IPS-18c (cell line): ENCODE measurements around the gene CNGA3.

ENCODE experiments used
- H3K4me3 ChIP-seq: 2 replicates; pipeline ENCODE4 v1.7.0; 2013; ENCODE audit warnings: low read depth, mild to moderate bottlenecking, low read length, moderate library complexity; ENCODE audit not compliant: insufficient read depth
- H3K9me3 ChIP-seq: one replicate; pipeline ENCODE4 v1.6.1; 2013; ENCODE audit warnings: mild to moderate bottlenecking, low read length, moderate library complexity; ENCODE audit not compliant: control insufficient read depth, insufficient read depth

Gene CNGA3

GRCh38 chr2:98359986-98360385 is 13.7 kb downstream of the CNGA3 start:
- no peak overlapping the region for H3K4me3 ChIP-seq

GRCh38 chr2:98367721-98368120 is 21.5 kb downstream of the CNGA3 start:
- Histone ChIP-seq H3K4me3 (no peak overlapping the region), H3K9me3 (peaks cover 4% of the 10 kb centered on the region)

More at GRCh38 chr2:98359986-98360385, 13.7 kb downstream of the CNGA3 start:
- H3K9me3 ChIP-seq = no peaks in the 10 kb centered on the region

- Histone ChIP-seq H3K4me3 (no peak overlapping the region), H3K9me3 (peaks cover 4% of the 10 kb centered on the region)
These were observed 23.5 kb downstream of the CNGA3 start for GRCh38 chr2:98369710-98370239.

GRCh38 chr2:98372121-98372520 is 25.9 kb downstream of the CNGA3 start:
- Histone ChIP-seq H3K9me3 (peaks cover 4% of the 10 kb centered on the region), H3K4me3 (no peak overlapping the region)

GRCh38 chr2:98372579-98372978 is 26.3 kb downstream of the CNGA3 start:
- Histone ChIP-seq H3K4me3 (no peak overlapping the region), H3K9me3 (peaks cover 2% of the 10 kb centered on the region)

- Histone ChIP-seq H3K9me3 (no peaks in the 10 kb centered on the region), H3K4me3 (no peak overlapping the region)
These were observed 28.0 kb downstream of the CNGA3 start for GRCh38 chr2:98374286-98374685.

- Histone ChIP-seq H3K4me3 (no peak overlapping the region), H3K9me3 (no peaks in the 10 kb centered on the region)
These were observed 28.8 kb downstream of the CNGA3 start for GRCh38 chr2:98374958-98375570.

GRCh38 chr2:98376301-98376910 is 30.1 kb downstream of the CNGA3 start:
- Histone ChIP-seq H3K4me3 (no peak overlapping the region), H3K9me3 (peaks cover 2% of the 10 kb centered on the region)

- peaks cover 2% of the 10 kb centered on the region for H3K9me3 ChIP-seq
These were observed 30.7 kb downstream of the CNGA3 start for GRCh38 chr2:98376996-98377395.

GRCh38 chr2:98377544-98377943 is 31.3 kb downstream of the CNGA3 start:
- Histone ChIP-seq H3K4me3 (no peak overlapping the region), H3K9me3 (peaks cover 2% of the 10 kb centered on the region)

More at GRCh38 chr2:98376996-98377395, 30.7 kb downstream of the CNGA3 start:
- H3K4me3 ChIP-seq = no peak overlapping the region

- H3K4me3 ChIP-seq = no peak overlapping the region
- peaks cover 2% of the 10 kb centered on the region for H3K9me3 ChIP-seq
These were observed 31.9 kb downstream of the CNGA3 start for GRCh38 chr2:98378196-98378595.

- Histone ChIP-seq H3K4me3 (no peak overlapping the region), H3K9me3 (peaks cover 2% of the 10 kb centered on the region)
These were observed 32.6 kb downstream of the CNGA3 start for GRCh38 chr2:98378901-98379300.

- Histone ChIP-seq H3K9me3 (peaks cover 2% of the 10 kb centered on the region), H3K4me3 (no peak overlapping the region)
These were observed 33.3 kb downstream of the CNGA3 start for GRCh38 chr2:98379311-98380202.

GRCh38 chr2:98380203-98380535 is 33.9 kb downstream of the CNGA3 start:
- no peak overlapping the region for H3K4me3 ChIP-seq
- H3K9me3 ChIP-seq = peaks cover 2% of the 10 kb centered on the region

GRCh38 chr2:98381494-98381893 is 35.2 kb downstream of the CNGA3 start:
- H3K4me3 ChIP-seq = no peak overlapping the region
- peaks cover 2% of the 10 kb centered on the region for H3K9me3 ChIP-seq

- H3K9me3 ChIP-seq = peaks cover 2% of the 10 kb centered on the region
- H3K4me3 ChIP-seq = no peak overlapping the region
These were observed 35.8 kb downstream of the CNGA3 start for GRCh38 chr2:98382086-98382485.

GRCh38 chr2:98382739-98383138 is 36.5 kb downstream of the CNGA3 start:
- Histone ChIP-seq H3K9me3 (peaks cover 2% of the 10 kb centered on the region), H3K4me3 (no peak overlapping the region)

GRCh38 chr2:98383166-98383565 is 36.9 kb downstream of the CNGA3 start:
- H3K9me3 ChIP-seq = peaks cover 2% of the 10 kb centered on the region
- H3K4me3 ChIP-seq = no peak overlapping the region
